Adrenal gland (tissue), 5 donors: ENCODE results near the gene TRIM14.

ENCODE experiments used
- CTCF ChIP-seq, 6 experiments: fragments of 450-650 bp in 4 of 6; fragments of 200-600 bp in 2 of 6; sonication (generic) in 1 of 6; IDR thresholded peaks; 1 replicate in 5 of 6; 2 replicates in 1 of 6; pipeline versions ENCODE4 v1.5.1 to v1.8.0; 2016 to 2021; ENCODE audit warnings: antibody characterized with exemption in 6 of 6, mild to moderate bottlenecking in 2 of 6, moderate library complexity in 1 of 6
- POLR2A ChIP-seq, 2 donors: fragments of 450-650 bp; IDR thresholded peaks; one replicate each; pipeline ENCODE4 v1.6.1; 2017; ENCODE audit warnings: antibody characterized with exemption in 2 of 2, mild to moderate bottlenecking in 2 of 2, moderate library complexity in 1 of 2
- donor health status: DM: no; HTN: no; CAD: no.

GRCh38 chr9:98071737-98072136 is 47.3 kb downstream of the TRIM14 start:
- no peak for TF ChIP-seq CTCF (IDR thresholded peaks at IDR 0.05)
- no peak for TF ChIP-seq POLR2A (IDR thresholded peaks at IDR 0.05)
